ENCODE results near the gene AICDA.
A peak's percentile ranks its signal among the peaks of the same experiment; 100 is the strongest.
"Not testable (repeated sequence)": the region's sequence is repeated elsewhere in the genome, so short reads cannot be mapped to it uniquely, and the experiment has no call there.

The AICDA gene

DNA sequence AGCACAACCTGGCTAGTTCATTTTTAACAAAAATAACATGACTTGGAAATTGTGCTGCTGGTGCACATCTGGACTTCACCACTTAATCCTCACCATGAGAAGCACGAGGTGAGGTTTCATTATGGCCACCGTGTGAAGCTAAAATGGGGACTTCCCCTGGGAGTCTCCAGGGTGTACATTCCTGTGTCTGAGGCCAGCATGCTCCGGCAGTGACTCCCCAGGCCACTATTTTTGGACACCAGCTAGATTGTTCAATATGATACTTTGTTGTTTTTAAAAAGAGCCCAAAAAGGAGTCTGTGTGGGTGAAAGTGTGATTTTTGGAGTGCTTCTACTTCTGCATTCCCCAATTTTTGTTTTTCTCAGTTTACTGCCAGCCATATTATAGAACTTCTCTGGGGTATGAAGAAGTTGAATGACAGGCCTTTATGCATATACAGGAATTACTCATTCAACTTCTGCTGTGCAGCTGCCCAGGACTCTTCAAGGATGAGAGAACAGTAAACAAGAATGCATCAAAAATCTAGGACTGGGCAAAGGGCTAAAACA is 16.9 kb upstream of the AICDA start:
- no peak overlapping the region for H3K4me3 ChIP-seq (ENCODE audit: low read depth, low read length)
- peak; percentile 18 for DNase-seq (ENCODE audit: low read depth)
- TF ChIP-seq POLR2A (IDR thresholded peaks at IDR 0.05; ENCODE audit: extremely low read depth, insufficient read length) (no peak), MYC (IDR thresholded peaks at IDR 0.05; ENCODE audit: low read depth, low read length) (no peak)
- TF ChIP-seq, protein P1, sequence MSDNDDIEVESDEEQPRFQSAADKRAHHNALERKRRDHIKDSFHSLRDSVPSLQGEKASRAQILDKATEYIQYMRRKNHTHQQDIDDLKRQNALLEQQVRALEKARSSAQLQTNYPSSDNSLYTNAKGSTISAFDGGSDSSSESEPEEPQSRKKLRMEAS (IDR thresholded peaks at IDR 0.05; ENCODE audit: low read depth, low read length), result no peak
- TF ChIP-seq, protein P2, sequence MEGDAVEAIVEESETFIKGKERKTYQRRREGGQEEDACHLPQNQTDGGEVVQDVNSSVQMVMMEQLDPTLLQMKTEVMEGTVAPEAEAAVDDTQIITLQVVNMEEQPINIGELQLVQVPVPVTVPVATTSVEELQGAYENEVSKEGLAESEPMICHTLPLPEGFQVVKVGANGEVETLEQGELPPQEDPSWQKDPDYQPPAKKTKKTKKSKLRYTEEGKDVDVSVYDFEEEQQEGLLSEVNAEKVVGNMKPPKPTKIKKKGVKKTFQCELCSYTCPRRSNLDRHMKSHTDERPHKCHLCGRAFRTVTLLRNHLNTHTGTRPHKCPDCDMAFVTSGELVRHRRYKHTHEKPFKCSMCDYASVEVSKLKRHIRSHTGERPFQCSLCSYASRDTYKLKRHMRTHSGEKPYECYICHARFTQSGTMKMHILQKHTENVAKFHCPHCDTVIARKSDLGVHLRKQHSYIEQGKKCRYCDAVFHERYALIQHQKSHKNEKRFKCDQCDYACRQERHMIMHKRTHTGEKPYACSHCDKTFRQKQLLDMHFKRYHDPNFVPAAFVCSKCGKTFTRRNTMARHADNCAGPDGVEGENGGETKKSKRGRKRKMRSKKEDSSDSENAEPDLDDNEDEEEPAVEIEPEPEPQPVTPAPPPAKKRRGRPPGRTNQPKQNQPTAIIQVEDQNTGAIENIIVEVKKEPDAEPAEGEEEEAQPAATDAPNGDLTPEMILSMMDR (IDR thresholded peaks at IDR 0.05; ENCODE audit: low read depth, low read length), result no peak

DNA sequence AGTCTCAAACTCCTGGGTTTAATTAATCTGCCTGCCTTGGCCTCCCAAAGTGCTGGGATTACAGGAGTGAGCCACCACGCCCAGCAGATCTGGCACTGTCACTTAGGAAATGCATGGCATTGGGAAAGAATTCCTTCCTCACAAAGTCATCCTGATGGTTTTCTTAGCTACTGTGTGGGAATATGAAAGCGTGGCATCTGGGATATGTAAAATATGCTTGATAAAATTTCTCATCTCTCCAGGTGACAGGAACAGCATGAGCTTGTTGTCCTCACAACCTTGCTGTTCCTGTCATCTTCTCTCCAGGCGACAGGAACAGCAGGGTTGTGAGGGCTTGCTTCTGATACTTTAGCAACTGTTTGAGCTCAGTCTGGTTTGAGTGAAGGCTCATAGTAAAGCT is 16.1 kb upstream of the AICDA start:
- H3K4me3 ChIP-seq (ENCODE audit: low read depth, low read length), result no peak overlapping the region
- TF ChIP-seq, protein P1 (IDR thresholded peaks at IDR 0.05; ENCODE audit: low read depth, low read length), result no peak
- TF ChIP-seq, protein P2 (IDR thresholded peaks at IDR 0.05; ENCODE audit: low read depth, low read length), result no peak
- no peak for TF ChIP-seq POLR2A (IDR thresholded peaks at IDR 0.05; ENCODE audit: extremely low read depth, insufficient read length)
- no peak for TF ChIP-seq MYC (IDR thresholded peaks at IDR 0.05; ENCODE audit: low read depth, low read length)
- no peak for DNase-seq (ENCODE audit: low read depth)

DNA sequence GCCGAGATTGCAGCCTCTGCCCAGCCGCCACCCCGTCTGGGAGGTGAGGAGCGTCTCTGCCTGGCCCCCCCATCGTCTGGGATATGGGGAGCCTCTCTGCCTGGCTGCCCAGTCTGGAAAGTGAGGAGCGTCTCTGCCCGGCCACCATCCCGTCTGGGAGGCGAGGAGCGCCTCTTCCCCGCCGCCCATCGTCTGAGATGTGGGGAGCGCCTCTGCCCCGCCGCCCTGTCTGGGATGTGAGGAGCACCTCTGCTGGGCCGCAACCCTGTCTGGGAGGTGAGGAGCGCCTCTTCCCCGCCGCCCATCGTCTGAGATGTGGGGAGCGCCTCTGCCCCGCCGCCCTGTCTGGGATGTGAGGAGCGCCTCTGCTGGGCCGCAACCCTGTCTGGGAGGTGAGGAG is 12.1 kb upstream of the AICDA start:
- H3K4me3 ChIP-seq (ENCODE audit: low read depth, low read length); DNase-seq (ENCODE audit: low read depth): not testable (repeated sequence)

DNA sequence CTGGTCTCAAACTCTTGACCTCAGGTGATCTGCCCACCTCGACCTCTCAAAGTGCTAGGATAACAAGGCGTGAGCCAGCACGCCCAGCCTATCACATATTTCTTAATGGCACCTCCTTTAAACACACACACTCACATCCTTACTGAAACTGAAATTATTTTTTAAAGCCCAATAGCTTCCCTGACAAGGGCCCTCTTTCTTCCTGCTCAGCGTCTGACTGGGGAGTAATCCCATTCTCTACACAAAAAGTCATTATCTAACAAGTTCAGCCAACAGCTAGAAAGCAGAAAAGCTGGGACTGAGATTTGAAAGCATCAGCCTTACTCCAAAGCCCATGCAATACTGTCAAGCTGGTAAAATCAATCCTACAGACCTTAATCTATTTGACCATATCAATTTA is 10.0 kb upstream of the AICDA start:
- TF ChIP-seq, protein P1 (IDR thresholded peaks at IDR 0.05; ENCODE audit: low read depth, low read length), result no peak
- TF ChIP-seq MYC (IDR thresholded peaks at IDR 0.05; ENCODE audit: low read depth, low read length) (no peak), POLR2A (IDR thresholded peaks at IDR 0.05; ENCODE audit: extremely low read depth, insufficient read length) (no peak)
- TF ChIP-seq, protein P2 (IDR thresholded peaks at IDR 0.05; ENCODE audit: low read depth, low read length), result no peak
- no peak overlapping the region for H3K4me3 ChIP-seq (ENCODE audit: low read depth, low read length)
- DNase-seq (ENCODE audit: low read depth), result no peak

DNA sequence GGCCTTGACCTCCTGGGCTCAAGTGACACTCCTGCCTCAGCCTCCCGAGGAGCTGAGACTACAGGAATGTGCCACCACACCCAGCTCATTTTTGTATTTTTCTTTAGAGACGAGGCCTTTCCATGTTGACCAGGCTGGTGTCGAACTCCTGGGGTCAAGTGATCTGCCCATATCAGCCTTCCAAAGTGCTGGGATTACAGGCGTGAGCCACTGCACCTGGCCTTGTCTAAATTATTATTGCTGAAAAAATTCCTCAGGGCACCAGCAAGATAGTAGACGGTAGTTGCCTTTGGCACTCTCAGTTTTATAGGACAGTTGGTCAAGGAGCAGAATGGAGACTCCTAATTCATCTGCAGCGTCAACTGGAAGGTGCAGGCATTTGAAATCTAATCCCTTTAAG is 2.5 kb upstream of the AICDA start:
- DNase-seq (ENCODE audit: low read depth), result no peak
- H3K4me3 ChIP-seq (ENCODE audit: low read depth, low read length), result no peak overlapping the region
- TF ChIP-seq, protein P2 (IDR thresholded peaks at IDR 0.05; ENCODE audit: low read depth, low read length), result no peak
- TF ChIP-seq MYC (IDR thresholded peaks at IDR 0.05; ENCODE audit: low read depth, low read length) (no peak), POLR2A (IDR thresholded peaks at IDR 0.05; ENCODE audit: extremely low read depth, insufficient read length) (no peak)
- TF ChIP-seq, protein P1 (IDR thresholded peaks at IDR 0.05; ENCODE audit: low read depth, low read length), result no peak

DNA sequence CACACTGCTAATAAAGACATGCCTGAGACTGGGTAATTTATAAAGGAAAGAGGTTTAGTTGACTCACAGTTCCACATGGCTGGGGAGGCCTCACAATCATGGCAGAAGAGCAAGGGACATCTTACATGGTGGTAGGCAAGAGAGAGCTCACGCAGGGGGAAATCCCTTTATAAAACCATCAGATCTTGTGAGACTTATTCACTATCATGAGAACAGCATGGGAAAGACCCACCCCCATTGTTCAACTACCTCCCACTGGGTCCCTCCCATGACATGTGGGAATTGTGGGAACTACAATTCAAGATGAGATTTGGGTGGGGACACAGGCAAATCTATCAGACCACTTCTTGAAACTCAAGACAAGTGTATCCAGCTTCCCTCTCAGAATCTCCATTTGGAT is 1.2 kb upstream of the AICDA start:
- not testable (repeated sequence) for DNase-seq (ENCODE audit: low read depth); H3K4me3 ChIP-seq (ENCODE audit: low read depth, low read length)

DNA sequence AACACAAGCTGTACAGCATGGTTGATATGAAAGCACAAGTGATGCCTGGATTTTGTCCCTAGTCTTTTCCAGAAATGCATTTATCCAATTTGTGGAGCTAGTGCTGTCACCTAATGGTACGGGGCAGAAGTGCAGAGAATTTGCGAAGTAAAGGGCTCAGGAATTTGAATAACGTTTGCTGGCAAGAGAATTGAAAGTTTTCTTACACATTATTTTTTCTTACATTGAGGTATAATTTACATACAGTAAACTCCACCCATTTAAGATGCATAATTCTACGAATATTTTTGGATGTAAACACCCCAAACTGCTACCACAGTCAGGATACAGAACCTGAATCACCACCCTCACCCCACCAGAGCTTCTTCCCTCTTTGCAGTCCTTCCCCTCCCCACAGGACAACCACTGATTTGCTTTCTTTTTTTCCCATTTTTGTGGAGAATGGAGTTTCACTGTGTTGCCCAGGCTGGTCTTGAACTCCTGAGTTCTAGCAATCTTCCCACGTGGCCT is 3.5 kb downstream of the AICDA start:
- DNase-seq (ENCODE audit: low read depth), result peak; percentile 62
- H3K4me3 ChIP-seq (ENCODE audit: low read depth, low read length), result no peak overlapping the region
- TF ChIP-seq POLR2A (IDR thresholded peaks at IDR 0.05; ENCODE audit: extremely low read depth, insufficient read length) (no peak), MYC (IDR thresholded peaks at IDR 0.05; ENCODE audit: low read depth, low read length) (no peak)
- TF ChIP-seq, protein P2 (IDR thresholded peaks at IDR 0.05; ENCODE audit: low read depth, low read length), result peak; percentile 76
- TF ChIP-seq, protein P1 (IDR thresholded peaks at IDR 0.05; ENCODE audit: low read depth, low read length), result no peak
